NCI-H82 (cell line): ENCODE measurements around the gene TPRG1.
A peak's percentile ranks its signal among the peaks of the same experiment; 100 is the strongest.

Source experiments
- DNase-seq: peaks from one replicate; lab custom pipeline; 2025; lab: John Stamatoyannopoulos, UW

TPRG1 gene

GRCh38 chr3:189232790-189233189 is 61.0 kb downstream of the TPRG1 start:
- no peak for DNase-seq

GRCh38 chr3:189233225-189233858 is 61.6 kb downstream of the TPRG1 start:
- DNase-seq, result peak; percentile 86

GRCh38 chr3:189235214-189235613 is 63.4 kb downstream of the TPRG1 start:
- no peak for DNase-seq

- DNase-seq, result no peak
Measured at GRCh38 chr3:189236352-189236751, 64.6 kb downstream of the TPRG1 start.

GRCh38 chr3:189237526-189237925 is 65.8 kb downstream of the TPRG1 start:
- DNase-seq, result no peak

- DNase-seq, result no peak
Measured at GRCh38 chr3:189238071-189238470, 66.3 kb downstream of the TPRG1 start.

GRCh38 chr3:189239616-189240015 is 67.8 kb downstream of the TPRG1 start:
- no peak for DNase-seq

GRCh38 chr3:189249987-189250386 is 78.2 kb downstream of the TPRG1 start:
- DNase-seq, result peak; percentile 81

- no peak for DNase-seq
Measured at GRCh38 chr3:189258261-189258660, 86.5 kb downstream of the TPRG1 start.

- peak; percentile 37 for DNase-seq
Measured at GRCh38 chr3:189260556-189261493, 89.1 kb downstream of the TPRG1 start.

GRCh38 chr3:189262746-189263145 is 91.0 kb downstream of the TPRG1 start:
- DNase-seq, result peak; percentile 92

GRCh38 chr3:189267981-189268613 is 96.3 kb downstream of the TPRG1 start:
- DNase-seq, result peak; percentile 52

GRCh38 chr3:189269365-189269764 is 97.6 kb downstream of the TPRG1 start:
- no peak for DNase-seq

GRCh38 chr3:189270248-189270832 is 98.6 kb downstream of the TPRG1 start:
- peak; percentile 80 for DNase-seq

GRCh38 chr3:189272500-189273119 is 100.8 kb downstream of the TPRG1 start:
- peak; percentile 79 for DNase-seq

GRCh38 chr3:189273736-189274135 is 102.0 kb downstream of the TPRG1 start:
- no peak for DNase-seq

- DNase-seq, result no peak
Measured at GRCh38 chr3:189275182-189275581, 103.4 kb downstream of the TPRG1 start.

GRCh38 chr3:189275852-189276251 is 104.1 kb downstream of the TPRG1 start:
- no peak for DNase-seq

- DNase-seq, result no peak
Measured at GRCh38 chr3:189276444-189277219, 104.9 kb downstream of the TPRG1 start.

- DNase-seq, result no peak
Measured at GRCh38 chr3:189277711-189278110, 105.9 kb downstream of the TPRG1 start.

GRCh38 chr3:189278221-189278620 is 106.5 kb downstream of the TPRG1 start:
- DNase-seq, result no peak
